GM12875 (cell line): ENCODE data around the gene MTNR1A.
"Not testable (repeated sequence)": the region's sequence is repeated elsewhere in the genome, so short reads cannot be mapped to it uniquely, and the experiment has no call there.

Experiments
- H3K4me3 ChIP-seq: one replicate; pipeline ENCODE4 v1.5.1; 2011; ENCODE audit warnings: low read depth, low read length, control low read depth
- TF ChIP-seq, protein P1 (sequence below): IDR thresholded peaks from 2 replicates; pipeline ENCODE4 v1.5.1; 2011; ENCODE audit warnings: low read depth, mild to moderate bottlenecking, control low read depth, inconsistent platforms, low read length, moderate library complexity, borderline replicate concordance; ENCODE audit not compliant: insufficient read depth

Gene MTNR1A

DNA sequence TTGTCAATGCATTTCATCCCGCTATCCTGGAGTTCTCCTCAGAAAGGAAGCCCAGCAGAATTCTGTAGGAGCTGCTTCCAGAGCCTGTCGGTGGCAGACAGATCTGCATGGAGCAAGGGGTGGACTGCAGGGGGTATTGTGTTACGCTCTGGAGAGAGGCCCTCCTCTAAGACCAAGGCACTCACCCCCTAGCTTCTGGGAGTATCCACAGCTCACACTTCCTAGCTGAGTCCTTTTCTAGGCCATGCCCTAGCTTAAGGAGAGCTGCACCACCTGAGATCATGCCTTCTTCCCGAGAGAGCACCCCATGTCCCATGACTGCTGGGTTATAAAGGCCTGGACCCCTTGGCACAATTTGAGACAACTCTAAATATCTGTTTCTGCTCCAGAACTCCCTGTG lies 39.1 kb downstream of the MTNR1A start:
- TF ChIP-seq, protein P1, sequence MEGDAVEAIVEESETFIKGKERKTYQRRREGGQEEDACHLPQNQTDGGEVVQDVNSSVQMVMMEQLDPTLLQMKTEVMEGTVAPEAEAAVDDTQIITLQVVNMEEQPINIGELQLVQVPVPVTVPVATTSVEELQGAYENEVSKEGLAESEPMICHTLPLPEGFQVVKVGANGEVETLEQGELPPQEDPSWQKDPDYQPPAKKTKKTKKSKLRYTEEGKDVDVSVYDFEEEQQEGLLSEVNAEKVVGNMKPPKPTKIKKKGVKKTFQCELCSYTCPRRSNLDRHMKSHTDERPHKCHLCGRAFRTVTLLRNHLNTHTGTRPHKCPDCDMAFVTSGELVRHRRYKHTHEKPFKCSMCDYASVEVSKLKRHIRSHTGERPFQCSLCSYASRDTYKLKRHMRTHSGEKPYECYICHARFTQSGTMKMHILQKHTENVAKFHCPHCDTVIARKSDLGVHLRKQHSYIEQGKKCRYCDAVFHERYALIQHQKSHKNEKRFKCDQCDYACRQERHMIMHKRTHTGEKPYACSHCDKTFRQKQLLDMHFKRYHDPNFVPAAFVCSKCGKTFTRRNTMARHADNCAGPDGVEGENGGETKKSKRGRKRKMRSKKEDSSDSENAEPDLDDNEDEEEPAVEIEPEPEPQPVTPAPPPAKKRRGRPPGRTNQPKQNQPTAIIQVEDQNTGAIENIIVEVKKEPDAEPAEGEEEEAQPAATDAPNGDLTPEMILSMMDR = no peak
- H3K4me3 ChIP-seq = no peak overlapping the region

DNA sequence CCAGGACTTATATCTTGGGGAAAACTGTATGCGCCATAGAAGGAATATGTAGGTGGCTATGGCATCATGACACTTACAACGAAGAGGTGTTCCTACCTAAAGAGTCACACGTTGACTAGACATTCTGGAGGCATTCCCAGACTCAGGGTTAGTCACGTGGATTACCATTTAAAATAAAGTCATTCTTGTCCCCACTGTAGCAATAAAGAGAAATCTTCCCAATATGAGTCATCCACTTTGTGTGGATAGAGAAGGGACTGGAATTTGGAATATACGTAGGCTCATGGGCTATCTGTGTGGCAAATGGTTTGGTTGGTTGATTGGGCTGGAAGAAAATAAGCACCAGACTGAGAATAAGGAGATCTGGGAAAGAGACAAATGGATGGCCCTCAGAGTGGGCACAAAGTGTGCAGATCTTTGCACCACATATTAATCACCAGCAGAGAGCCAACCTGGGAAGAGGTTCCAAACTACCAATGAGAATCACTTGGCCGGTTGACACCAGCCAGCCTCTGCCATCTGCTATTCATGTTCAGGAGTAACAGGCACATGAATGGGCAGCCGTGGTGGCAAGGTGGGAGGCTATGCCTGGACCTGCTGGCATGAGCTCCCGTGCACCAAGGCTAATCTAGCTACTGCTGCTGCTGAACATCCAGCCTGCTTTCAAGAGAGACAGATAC lies 41.0 kb downstream of the MTNR1A start:
- H3K4me3 ChIP-seq = no peak overlapping the region
- TF ChIP-seq, protein P1 = no peak

DNA sequence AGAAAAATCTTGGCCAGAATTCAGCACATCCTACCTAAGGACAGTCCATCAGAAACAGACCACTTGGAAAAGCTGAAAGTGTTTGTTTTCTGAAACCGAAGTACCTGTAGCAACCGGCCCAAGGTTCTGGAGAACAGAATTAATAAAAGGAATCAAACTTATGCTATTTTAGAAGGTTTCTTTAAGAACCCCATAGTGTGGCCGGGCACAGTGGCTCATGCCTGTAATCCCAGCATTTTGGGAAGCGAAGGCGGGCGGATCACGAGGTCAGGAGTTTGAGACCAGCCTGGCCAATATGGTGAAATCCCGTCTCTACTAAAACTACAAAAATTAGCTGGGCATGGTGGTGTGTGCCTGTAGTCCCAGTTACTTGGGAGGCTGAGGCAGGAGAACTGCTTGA lies 50.6 kb downstream of the MTNR1A start:
- not testable (repeated sequence) for H3K4me3 ChIP-seq

DNA sequence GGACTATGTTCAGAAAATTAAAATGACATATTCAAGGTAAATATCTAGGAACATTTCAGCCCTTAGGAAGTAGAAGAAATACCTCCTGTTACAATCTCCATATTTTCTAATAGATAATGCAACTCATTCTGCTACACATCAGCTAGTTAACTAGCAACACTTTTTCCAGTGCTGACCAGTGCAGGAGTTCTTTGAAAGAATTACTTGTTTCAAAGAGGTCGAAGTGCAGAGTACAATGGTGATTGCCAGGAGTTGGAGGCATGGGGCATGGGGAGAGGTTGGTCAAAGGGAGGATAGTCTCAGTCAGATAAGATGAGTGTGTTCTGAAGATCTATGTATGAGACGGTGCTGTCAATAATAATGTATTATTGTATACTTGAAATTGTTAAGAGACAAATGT lies 53.1 kb downstream of the MTNR1A start:
- H3K4me3 ChIP-seq = no peak overlapping the region
- TF ChIP-seq, protein P1 = no peak

DNA sequence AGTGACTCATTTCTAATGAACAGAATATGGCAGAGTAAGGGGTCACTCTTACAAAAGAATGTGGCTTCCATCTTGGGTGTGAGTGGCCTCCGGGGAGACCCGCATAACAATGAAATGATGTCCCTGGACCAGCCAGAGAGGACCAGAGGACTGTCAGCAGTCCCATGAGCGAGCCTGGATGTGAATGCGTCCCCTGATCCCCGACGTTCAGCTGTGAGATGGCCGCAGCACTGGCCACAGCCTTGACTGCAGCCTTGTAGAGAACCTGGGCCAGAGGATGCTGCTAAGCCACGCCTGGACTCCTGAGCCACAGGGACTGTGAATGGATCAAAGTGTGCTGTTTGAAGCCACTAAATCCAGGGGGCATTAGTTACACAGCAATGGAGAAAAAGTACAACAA lies 53.8 kb downstream of the MTNR1A start:
- no peak overlapping the region for H3K4me3 ChIP-seq
- TF ChIP-seq, protein P1 = no peak

DNA sequence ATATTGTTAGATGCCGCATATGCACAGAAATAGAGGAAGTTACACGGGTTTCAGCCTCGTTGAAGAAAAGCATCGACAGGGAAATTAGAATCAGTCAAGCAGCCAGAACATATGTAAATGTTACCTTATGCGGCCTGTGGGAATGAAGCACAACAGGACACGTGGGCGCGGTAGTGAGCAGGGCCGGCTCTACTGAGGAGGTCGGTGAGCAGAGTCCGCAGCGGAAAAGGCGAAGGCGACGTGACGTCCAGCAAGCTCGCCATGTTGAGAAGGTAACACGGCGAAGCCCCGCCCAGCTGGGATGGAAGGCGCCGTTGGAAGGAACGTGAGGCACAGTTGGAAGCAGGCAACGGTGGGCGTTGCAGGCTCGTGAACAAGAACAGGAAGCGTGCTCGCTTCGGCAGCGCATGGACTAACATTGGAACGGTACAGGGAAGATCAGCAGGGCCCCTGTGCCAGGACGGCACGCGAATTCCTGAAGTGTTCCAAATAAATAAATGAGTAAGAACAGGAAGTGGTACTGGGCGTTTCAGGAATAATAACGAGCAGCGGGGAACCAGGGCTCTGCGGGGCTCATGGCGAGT lies 54.6 kb downstream of the MTNR1A start:
- TF ChIP-seq, protein P1 = no peak
- no peak overlapping the region for H3K4me3 ChIP-seq

DNA sequence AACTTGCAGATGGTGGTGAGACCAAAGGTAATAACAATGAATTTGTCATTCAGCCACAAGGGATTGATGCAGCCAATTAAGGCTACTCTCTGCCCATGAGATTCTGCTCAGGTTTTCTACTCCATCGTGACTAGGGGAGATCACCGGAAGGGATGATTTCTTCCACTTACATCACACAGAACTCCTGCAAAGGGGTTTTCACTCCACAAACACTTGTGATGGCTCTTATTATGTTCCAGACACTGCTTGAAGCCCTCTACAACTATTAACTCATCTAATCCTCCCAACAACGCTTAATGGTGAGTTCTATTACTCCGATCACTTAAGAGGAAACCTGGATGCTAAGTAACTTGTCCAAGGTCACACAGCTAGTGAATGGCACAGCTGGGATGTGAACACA lies 55.9 kb downstream of the MTNR1A start:
- TF ChIP-seq, protein P1 = no peak
- no peak overlapping the region for H3K4me3 ChIP-seq
